ENCODE results near the gene RALGPS2. TPM values are rescaled to one million over a fixed set of nuclear protein-coding genes. Genes with fewer than 3 reads are reported as not detected.

Gene RALGPS2
- total and polyA plus RNA-seq, 2 of the 13 experiments (the other 11 are each of a cell fraction or from before 2014, with no cell fraction given): 15.6 to 36.0 TPM

DNA sequence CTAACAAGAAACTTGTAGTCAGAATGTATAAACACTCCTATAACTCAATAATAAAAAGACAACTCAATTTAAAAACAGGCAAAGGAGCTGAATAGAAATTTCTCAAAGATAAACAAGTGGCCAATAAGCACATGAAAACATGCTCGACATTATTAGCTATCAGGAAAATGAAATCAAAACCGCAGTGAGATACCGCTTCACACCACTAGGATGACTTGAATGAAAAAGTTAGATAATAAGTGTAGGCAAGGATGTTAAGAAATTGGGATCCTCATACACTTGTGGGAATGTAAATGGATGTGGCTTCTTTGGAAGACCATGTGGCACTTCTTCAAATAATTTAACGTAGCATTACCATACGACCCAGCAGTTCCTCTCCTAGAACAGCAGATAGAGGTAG is 8.9 kb downstream of the RALGPS2 start:
- Histone ChIP-seq H2AFZ (ENCODE audit: low read length) (no peak overlapping the region), H3K36me3 (replicated peaks in 1 of 2; ENCODE audit: control insufficient read depth in 1 of 2, insufficient read depth in 2 of 2, low read length in 2 of 2) (peaks cover 2 to 8% of the 10 kb centered on the region in 2 experiments; a peak in 4 of 5 replicates), H4K20me1 (ENCODE audit: insufficient read depth, low read length) (no peaks in the 10 kb centered on the region), H3K79me2 (ENCODE audit: insufficient read depth, low read length) (peaks cover 42% of the 10 kb centered on the region), H3K27me3 (ENCODE audit: control insufficient read depth in 1 of 2, insufficient read depth in 2 of 2, low read length in 2 of 2) (no peaks in the 10 kb centered on the region), H3K9ac (ENCODE audit: insufficient read depth, low read depth, low read length) (no peak overlapping the region), H3K4me2 (ENCODE audit: low read depth, low read length) (no peak overlapping the region), H3K9me3 (ENCODE audit: low read length) (no peaks in the 10 kb centered on the region), H3K27ac (ENCODE audit: extremely low read length, insufficient read depth, low read length) (no peak overlapping the region), H3K4me3 (replicated peaks in 1 of 3; ENCODE audit: insufficient read depth in 1 of 3, low read depth in 2 of 3, low read length in 3 of 3) (no peak overlapping the region), H3K4me1 (ENCODE audit: insufficient read depth, low read length) (no peaks in the 10 kb centered on the region; the same call in 1 of the 2 replicates)
- intact Hi-C loops (cut with micrococcal nuclease; ENCODE audit: unreplicated experiment) (no loop called here), in situ Hi-C loops (cut with HindIII; ENCODE audit: extremely low pct_ligation_motif_present, low pct_unique_long_range_greater_than_20kb) (loop anchor here (25.0 kb wide), 1 partner anchor 422 kb away; no protein-coding TSS in a partner anchor)
- POLR2A ChIA-PET: no interaction called here
- DNase-seq (ENCODE audit: low spot score) (no peak), FAIRE-seq (no peak), ATAC-seq (no peak)
- no TSS peak for BruUV-seq (replicated peaks)
- no peak for TF ChIP-seq TOE1 (CRISPR knock-in tag; IDR thresholded peaks at IDR 0.05)
- TF ChIP-seq PBX2 (CRISPR knock-in tag; IDR thresholded peaks at IDR 0.05): no peak
- no peak for TF ChIP-seq MED8 (CRISPR knock-in tag; IDR thresholded peaks at IDR 0.05; ENCODE audit: insufficient replicate concordance)
- no peak for TF ChIP-seq ZNF276 (CRISPR knock-in tag; IDR thresholded peaks at IDR 0.05; ENCODE audit: low read depth)
- no peak for TF ChIP-seq ZBTB26 (CRISPR knock-in tag; IDR thresholded peaks at IDR 0.05; ENCODE audit: borderline replicate concordance)
- CTCF ChIA-PET (ENCODE audit: low intra/inter-chr PET ratio, low total read pairs): no interaction called here
- WGBS (ENCODE audit: low lambda C conversion rate): 96% methylated on average over 5 of the region's 5 CpGs

Data from HepG2 (cell line).